ENCODE results near the gene PF4V1.

Gene PF4V1, protein sequence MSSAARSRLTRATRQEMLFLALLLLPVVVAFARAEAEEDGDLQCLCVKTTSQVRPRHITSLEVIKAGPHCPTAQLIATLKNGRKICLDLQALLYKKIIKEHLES

DNA sequence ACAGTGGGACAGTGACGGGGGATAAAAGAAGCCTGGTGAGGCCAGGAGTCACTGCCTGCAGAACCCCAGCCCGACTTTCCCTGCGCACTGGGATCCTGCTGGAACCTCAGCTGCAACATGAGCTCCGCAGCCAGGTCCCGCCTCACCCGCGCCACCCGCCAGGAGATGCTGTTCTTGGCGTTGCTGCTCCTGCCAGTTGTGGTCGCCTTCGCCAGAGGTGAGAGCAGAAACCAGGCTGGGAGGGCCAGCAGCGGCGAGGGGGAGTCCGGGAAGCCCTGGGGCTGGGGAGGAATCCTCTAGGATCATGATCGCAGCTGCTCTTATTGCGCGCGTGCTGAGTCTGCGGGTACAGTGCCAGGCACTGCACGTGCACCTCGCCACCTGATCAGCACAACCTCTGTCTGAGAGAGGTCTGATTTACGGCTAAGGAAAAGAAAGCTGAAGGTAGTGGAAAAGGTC, at the start of gene PF4V1:
Gene PF4V1 (plus strand): TSS at position 51 of the 459 bp plus-strand sequence. CDS start 67 bp downstream, at position 118.
- DNase-seq, result no peak

DNA sequence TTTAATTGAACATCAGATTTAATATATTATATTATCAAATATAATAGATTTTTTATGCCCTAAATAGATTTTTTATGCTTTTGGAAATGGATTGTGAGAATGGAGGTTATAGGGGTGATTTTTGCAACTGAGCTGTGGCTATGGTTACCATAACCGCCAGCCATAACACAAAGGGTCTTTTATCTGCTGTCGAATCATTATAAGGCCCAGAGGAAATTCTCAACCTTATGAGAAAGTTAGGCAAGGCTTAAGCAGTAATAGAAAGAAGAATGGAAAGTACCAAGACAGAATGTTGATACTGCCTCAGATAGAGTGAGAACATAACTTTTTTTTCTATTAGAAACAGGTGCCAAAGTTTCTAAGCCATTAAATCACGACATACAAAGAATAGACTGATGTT, 42.9 kb upstream of the PF4V1 start:
- DNase-seq, result no peak

DNA sequence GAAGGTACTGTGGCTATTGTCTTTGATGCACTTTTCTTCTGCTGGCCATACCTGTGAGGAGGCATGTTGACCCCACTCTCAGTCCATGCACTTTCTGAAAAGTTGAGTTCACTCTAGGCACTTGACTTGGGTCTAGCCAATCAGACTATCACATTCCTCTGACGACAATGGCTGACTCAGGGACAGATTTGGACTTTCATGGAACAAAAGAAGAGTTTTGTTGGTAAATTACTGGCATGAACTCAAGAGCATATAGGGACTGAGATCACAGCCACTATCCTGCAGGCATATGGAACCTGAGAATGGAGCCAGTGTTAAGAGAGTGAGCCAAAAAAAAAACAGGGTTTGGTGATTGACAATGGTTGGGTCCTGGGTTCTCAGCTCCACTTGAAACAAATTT, 41.3 kb upstream of the PF4V1 start:
- no peak for DNase-seq

DNA sequence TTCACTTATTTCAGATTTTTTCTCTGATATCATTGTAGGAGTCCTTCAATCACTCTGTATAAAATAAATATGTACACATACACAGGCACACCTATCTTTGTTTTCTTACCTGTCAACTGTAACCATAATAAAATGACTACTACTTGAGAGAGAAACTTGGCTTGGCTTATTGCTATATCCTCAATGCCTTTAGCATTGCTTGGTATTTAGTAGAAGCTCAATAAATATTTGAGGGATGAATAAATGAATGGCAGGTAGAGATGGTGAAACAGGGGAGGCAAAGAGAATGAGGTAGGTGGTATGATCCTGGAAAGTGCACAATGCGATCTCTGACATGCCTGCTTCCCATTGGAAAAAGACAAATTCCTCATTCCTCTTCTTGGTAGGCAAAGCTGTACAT, 38.4 kb upstream of the PF4V1 start:
- no peak for DNase-seq

DNA sequence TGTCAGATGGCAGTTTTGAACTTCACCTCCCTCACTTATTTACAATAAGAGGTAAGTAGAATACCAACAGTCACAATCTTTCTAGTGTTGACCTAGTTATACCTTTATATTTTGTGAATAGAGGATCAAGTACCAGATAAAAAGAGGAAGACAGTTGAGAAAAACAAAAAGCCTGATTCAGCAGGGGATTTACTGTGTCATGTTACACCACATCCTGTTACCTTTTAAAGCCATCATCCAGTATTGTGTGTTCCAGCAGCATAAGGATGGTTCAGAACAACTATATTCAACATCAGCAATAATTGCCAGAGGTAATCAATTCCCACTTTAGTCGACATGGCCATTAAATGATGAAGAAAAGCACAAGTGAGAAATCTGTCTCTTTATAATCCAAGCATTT, 38.0 kb upstream of the PF4V1 start:
- no peak for DNase-seq

DNA sequence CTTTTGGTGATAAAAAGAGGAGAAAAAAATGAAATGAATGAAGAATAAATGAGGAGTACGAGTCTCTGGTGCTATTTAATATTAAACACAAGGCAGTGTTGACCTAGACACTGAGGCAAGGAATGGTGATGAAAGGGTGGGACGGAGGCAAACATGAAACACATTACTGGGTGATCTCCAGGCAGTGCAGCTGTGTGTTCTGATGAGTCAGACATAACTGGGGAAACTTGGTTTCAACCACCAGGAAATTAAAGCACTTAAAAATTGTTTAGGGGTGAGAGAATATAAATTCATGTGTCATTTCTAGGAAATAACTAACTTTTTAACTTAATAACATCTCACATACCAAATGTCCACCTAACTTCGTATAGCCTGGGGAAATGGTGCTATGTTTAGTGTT, 36.3 kb upstream of the PF4V1 start:
- DNase-seq, result no peak

DNA sequence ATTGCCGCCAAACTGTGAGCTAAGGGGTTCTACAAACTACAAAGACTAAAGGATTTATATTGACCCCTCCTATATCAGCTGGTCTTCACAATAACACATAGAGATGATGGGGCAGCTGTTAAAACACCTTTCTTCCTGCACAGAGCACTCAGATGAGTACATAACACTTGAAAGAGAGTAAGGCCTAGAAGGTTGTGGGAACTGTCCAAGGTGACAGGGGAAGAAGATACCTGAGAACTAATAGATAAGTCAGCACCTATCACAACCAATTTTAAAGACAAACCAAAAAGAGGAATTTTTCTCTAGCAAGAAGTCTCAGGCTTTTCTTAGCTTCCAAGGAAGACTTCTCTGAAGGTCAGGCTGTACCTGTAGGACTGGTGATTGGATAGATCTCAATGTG, 35.8 kb upstream of the PF4V1 start:
- no peak for DNase-seq

DNA sequence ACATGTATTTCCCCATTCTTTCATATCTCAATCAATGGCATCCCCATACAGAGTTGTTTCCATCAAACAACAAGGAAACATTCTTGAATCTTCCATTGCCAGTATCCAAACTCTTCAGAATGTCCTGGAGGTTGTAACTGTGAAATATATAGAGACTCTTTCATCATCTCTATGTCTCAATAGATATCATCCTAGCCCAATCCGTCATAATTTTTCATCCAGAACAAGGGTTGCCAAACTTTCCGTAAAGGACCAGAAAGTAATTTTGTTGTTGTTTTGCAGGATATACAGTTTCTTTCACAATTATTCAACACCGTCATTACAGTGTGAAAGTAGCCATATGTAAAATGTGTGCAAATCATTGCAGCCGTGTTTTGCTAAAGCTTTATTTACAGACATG, 31.8 kb upstream of the PF4V1 start:
- no peak for DNase-seq

DNA sequence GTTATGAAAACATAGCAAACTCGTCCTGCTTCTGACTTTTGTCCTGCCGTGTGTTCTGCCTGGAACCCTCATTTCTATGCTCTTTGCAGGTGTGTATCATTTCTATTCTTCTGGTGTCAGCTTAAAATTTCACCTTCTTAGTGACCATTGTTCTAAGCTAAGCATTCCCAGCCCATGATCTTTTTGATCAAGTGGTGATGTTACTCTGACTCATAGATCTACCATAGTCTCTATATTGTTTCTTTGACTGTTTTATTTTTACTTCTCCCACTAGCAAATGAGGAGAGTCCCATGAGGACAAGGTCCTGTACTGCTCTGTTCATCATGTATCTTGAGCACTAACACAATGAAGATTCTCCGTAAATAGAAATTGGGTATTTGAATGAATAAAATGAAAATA, 30.7 kb upstream of the PF4V1 start:
- no peak for DNase-seq

DNA sequence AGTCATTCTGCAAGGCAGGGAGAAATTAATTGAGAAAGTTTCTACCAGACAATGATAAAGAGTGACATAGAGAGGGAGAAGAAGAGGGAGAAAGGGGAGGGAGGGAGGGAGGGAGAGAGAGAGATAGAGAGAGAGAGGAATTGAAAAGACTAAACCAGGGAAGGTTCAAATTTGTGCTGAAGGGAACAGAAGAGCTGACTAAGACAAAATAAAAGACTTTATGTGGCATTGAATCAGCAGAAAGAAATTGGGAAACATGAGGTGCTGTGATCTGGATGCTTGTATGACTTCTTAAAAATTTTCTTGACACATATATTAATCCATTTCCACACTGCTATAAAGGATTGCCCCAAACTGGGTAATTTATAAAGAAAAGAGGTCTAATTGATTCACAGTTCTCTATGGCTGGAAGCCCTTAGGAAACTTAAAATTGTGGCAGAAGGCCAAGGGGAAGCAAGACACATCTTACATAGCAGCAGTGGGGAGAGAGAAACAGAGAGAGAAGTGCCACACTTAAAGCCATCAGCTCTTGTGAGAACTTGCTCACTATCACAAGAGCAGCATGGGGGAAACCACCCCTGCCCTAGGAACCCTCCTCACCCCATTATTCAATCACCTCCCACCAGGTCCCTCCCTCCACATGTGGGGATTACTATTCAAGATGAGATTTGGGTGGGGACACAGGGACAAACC, 30.1 kb upstream of the PF4V1 start:
- DNase-seq, result no peak

DNA sequence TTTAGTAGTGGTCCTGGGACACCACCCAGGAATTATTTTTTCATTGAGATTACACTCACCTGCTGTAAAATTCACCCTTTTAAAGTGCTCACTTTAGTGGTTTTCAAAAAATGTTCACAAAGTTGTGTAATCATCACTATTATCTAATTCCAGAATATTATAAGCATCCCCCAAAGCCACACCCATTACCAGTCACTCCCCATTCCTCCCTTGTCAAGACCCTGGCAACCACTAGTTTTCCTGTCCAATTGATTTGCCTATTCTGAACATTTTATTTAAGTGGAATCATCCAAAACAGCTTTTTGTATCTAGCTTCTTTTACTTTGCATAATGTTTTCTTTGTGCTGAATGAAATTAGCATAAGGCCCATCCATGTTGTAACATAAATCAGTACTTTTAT, 29.3 kb upstream of the PF4V1 start:
- no peak for DNase-seq

DNA sequence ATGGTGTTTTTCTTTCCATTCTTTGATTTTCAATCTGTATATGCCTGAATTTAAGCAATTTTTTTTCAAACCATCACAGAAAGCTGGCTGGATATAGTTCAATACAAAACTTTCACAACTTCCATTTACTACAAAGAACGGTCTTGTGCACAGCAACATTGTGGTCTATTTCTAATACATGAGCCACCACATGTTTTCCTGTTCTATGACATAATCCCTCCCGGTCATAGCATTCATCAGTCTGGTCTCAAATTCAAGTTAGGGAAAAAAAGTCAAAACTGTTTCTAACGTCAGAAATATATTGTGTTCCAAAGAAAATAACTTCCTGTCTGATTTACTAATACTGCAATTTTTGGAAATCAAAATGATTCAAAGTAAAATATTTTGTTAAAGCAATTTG, 24.1 kb upstream of the PF4V1 start:
- no peak for DNase-seq

DNA sequence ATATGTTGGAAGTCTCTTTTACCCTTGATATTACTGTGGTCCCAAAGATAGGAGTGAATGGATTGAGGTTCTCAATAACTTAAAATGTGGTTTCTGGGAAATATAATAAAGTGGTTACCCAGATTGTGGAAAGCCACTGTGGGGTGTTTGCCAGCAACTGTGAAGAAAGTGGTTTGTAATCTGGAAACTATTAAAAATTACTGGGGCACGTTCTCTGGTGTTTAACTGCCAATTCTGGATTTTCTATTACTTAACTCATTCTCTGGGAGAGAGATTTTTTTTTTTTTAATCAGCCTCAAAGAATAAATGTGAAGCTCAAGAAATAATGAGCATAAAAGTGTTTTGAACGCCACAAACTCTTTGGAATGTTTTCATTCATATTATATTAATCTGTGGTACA, 21.5 kb upstream of the PF4V1 start:
- DNase-seq, result no peak

DNA sequence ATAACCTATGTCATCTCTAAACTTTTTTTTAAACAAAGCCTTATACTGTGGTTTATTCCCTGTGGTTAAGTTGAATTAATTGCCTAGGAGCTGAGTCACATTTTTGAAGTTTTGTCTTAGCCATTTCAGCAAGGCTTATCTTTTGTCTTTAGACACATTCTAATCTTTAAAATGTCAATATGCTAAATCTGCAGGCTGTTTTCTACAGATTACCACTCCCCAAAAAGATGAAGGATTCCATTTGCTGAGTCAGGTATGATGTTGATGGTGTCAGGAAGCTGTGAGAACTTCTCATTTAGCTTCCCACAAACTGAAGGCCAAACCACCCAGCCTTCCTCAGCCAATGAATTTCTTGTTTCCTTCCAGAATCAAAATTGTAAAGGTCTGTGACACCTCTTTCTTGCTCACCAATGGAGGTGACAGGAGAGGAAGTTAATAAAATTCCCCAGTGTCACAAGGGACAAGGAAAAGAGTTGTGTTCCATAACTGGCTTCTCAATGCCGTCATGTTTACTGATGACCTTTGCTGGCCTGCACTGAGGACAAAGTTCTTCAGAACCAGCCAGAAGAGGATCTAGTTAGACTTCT, 20.4 kb upstream of the PF4V1 start:
- DNase-seq, result no peak

DNA sequence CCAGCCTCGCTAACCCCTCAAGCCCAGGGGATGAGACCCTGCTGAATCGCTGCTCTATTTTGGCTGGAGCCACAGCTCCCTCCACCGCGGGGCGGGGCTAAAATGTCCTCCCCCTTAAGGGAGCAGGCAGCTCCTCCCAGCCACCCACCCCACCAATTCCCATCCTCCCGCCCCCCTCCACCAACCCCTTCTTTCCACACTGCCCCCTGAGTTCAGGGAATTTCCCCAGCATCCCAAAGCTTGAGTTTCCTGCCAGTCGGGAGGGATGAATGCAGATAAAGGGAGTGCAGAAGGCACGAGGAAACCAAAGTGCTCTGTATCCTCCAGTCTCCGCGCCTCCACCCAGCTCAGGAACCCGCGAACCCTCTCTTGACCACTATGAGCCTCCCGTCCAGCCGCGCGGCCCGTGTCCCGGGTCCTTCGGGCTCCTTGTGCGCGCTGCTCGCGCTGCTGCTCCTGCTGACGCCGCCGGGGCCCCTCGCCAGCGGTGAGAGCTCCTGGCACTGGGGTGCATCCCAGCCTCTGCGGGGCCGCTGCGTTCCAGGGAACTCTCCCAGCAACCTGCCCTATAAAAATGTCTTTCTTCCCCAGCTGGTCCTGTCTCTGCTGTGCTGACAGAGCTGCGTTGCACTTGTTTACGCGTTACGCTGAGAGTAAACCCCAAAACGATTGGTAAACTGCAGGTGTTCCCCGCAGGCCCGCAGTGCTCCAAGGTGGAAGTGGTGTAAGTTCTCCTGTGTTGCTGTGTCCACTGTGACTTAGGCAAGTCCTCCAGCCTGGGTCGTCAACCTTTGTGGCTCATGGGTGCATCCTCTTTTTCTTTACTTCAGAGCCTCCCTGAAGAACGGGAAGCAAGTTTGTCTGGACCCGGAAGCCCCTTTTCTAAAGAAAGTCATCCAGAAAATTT, 16.5 kb upstream of the PF4V1 start, which contains the start of gene CXCL6:
Gene CXCL6 (plus strand): TSS at position 306 of the 907 bp plus-strand sequence. CDS start 73 bp downstream, at position 379.
- no peak for DNase-seq

DNA sequence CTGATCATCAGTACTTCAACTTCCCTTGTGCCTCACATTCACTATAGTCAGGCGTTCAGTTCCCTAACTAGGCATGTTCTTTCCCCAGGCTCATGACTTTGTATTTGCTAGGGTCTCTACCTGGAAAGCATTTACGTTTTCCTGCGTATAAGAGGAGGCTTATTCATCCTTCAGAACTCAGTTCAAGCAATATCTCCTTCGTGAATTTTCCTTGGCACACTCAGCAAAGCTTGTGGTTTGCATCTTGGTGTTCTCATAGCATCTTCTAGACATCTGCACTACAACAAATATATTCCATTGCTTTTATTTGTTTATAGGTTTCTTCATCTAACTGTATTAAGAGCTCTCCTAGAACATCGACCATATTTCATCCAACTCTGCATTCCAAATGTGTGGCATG, 14.0 kb upstream of the PF4V1 start:
- no peak for DNase-seq

DNA sequence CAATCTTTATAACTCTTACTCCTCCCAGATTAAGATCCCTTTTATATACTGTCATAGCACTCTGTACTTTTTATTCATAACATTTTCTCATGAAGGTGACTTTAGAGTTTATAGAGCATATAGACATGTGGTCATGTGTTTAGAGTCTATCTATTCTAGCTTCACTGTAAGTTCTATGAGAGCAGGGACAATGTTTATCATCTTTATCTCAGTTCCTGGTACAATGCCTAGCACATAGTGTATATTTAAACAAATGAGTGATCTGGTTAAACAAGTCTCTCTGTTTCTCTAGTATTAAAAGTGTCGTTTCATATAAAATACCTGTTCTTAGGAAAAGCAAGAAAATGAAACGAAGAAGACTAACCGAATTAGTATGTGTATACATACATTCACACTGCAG, 13.4 kb upstream of the PF4V1 start:
- DNase-seq, result no peak

DNA sequence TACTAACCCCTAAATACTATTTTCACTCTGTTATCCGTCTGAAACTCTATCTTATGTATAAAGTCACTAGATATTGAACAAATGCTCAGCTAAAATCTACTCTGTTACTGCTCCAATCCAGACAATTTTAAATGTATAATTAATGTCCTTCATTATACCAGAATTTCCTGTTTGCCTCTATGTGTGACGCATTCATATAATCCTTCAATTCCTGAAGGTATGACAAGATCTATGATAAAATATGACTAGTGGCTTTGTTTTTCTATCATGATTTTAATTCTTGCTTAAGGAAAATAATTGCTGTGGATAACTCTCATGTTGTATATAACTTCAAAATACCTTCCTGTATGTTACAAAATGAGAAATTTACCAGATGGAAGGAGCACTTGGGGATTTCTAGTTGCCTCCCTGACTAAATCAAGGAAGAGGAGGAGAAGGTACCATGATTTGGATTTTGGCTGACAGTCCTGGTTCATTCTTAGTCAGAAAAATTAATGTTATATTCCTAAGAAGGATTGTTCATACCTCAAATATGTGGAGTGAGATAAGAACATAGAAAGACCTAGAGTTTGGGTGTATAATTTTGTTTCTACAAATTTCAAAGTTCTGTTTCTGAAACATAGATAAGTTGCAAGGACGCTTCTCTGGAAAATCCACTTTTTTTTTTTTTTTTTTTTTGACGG, 11.7 kb upstream of the PF4V1 start:
- DNase-seq, result no peak

DNA sequence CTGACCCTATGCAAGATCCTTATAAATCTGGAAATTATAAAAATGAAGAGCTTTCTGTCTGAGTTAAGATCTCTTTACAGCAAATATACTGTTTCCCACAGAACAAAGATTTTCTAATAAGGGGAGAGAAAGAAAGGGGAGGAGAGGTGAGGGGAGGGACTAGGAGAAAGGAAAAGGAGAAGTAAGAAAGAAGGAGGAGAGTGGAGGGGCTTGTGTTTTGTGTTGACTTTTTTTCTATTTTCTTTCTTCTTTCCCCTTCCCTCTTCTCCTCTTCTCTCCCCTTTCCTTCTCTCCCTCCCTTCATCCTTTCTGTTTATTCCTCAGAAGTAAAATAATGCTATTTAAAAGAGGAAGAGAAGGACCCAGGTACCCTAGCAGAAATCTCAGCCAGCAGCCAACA, 10.4 kb upstream of the PF4V1 start:
- no peak for DNase-seq

DNA sequence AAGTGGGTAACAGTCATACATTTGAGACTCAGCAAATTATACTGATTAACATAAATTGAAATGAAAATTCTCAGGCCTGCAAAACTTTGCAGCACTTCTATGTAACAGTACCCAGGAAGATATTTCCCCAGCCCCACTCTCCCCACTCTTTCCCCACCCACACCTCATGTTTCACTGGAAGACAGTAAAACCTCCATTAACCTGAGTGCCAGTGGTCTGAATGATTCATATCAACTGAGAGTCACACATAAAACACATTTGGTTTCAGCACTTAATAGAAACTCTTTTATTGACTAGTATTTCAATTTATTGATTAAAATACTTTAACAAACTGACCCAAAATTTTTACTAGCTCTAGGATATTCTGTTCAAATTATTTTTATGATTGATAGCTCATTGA, 9.7 kb upstream of the PF4V1 start:
- no peak for DNase-seq

DNA sequence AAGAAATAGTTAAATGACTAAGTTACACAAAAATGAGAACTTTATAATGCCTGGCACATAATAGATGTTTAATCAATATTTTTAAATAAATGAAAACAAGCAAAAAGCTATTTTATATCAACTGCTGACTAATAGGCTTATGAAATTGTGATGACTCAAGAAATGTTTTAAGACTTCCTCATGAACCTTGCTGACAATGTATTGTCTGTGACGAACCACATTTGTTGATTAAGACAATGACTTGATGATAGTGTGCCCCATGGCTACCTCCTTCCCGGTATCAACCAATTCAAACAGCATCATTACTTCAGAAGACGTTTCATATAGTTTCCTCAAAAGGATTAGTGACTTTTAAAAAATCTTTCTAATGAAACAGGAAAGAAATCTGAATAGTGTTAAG, 8.8 kb upstream of the PF4V1 start:
- no peak for DNase-seq

DNA sequence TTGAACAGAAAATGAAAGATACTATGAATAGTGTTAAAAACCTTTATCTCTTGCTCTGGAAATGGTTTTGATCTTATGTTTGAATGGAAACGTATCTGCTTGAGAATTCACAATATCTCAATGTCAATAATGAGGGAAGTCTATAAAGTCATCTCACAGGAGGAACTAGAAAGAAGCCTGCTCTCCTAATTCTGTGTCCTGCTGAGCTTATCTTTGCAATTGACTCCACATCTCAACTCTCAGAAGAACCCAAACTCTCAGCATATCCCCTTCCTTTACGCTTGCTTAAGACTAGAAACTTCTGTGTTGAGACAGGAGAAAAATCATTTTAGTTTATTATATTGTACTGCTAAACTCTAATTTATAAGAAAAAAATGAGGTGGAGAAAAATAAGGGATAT, 8.3 kb upstream of the PF4V1 start:
- DNase-seq, result no peak
